ENCODE measurements around the gene OR2A12. TPM values are rescaled to one million over a fixed set of nuclear protein-coding genes. Genes with fewer than 3 reads are reported as not detected.

The OR2A12 gene
- polyA plus RNA-seq, 1 donor from 2014 or later = not detected

DNA sequence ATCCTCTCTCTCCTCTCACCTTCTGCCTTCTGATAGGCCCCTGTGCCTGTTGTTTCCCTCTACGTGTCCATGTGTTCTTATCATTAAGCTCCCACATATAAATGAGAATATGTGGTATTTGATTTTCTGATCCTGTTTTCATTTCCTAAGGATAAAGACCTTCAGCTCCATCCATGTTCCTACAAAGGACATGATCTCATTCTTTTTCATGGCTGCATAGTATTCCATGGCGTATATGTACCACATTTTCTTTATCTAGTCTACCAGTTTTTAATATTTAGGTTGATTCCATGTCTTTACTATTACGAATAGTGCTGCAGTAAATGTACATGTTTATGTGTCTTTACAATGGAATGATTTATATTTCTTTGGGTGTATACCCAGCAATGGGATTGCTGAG, 4.6 kb downstream of the OR2A12 start:
- no peak overlapping the region for H3K4me2 ChIP-seq (ENCODE audit: low read length)
- no peak overlapping the region for H3K4me3 ChIP-seq (ENCODE audit: low read length)
- H4K20me1 ChIP-seq (ENCODE audit: insufficient read depth) = no peaks in the 10 kb centered on the region
- H2AFZ ChIP-seq (ENCODE audit: low read depth, low read length) = no peak overlapping the region
- H3K79me2 ChIP-seq (replicated peaks; ENCODE audit: insufficient read depth, low read length) = no peaks in the 10 kb centered on the region
- TF ChIP-seq SMC3 (conservative IDR thresholded peaks at IDR 0.05; ENCODE audit: poor library complexity) = no peak
- no peak for TF ChIP-seq POLR2AphosphoS5 (IDR thresholded peaks at IDR 0.05)
- TF ChIP-seq EP300 (conservative IDR thresholded peaks at IDR 0.05; ENCODE audit: poor library complexity, severe bottlenecking) = no peak
- TF ChIP-seq, protein P1, sequence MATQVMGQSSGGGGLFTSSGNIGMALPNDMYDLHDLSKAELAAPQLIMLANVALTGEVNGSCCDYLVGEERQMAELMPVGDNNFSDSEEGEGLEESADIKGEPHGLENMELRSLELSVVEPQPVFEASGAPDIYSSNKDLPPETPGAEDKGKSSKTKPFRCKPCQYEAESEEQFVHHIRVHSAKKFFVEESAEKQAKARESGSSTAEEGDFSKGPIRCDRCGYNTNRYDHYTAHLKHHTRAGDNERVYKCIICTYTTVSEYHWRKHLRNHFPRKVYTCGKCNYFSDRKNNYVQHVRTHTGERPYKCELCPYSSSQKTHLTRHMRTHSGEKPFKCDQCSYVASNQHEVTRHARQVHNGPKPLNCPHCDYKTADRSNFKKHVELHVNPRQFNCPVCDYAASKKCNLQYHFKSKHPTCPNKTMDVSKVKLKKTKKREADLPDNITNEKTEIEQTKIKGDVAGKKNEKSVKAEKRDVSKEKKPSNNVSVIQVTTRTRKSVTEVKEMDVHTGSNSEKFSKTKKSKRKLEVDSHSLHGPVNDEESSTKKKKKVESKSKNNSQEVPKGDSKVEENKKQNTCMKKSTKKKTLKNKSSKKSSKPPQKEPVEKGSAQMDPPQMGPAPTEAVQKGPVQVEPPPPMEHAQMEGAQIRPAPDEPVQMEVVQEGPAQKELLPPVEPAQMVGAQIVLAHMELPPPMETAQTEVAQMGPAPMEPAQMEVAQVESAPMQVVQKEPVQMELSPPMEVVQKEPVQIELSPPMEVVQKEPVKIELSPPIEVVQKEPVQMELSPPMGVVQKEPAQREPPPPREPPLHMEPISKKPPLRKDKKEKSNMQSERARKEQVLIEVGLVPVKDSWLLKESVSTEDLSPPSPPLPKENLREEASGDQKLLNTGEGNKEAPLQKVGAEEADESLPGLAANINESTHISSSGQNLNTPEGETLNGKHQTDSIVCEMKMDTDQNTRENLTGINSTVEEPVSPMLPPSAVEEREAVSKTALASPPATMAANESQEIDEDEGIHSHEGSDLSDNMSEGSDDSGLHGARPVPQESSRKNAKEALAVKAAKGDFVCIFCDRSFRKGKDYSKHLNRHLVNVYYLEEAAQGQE (IDR thresholded peaks at IDR 0.05; ENCODE audit: borderline replicate concordance) = no peak
- TF ChIP-seq EZH2 (IDR thresholded peaks at IDR 0.05; ENCODE audit: borderline replicate concordance, insufficient read depth, low read length, poor library complexity, severe bottlenecking) = no peak
- TF ChIP-seq TAF1 (IDR thresholded peaks at IDR 0.05; ENCODE audit: low read depth) = no peak
- TF ChIP-seq MXI1 (conservative IDR thresholded peaks at IDR 0.05; ENCODE audit: poor library complexity, severe bottlenecking) = no peak
- no peak for TF ChIP-seq RAD21 (conservative IDR thresholded peaks at IDR 0.05)
- TF ChIP-seq, protein P2, sequence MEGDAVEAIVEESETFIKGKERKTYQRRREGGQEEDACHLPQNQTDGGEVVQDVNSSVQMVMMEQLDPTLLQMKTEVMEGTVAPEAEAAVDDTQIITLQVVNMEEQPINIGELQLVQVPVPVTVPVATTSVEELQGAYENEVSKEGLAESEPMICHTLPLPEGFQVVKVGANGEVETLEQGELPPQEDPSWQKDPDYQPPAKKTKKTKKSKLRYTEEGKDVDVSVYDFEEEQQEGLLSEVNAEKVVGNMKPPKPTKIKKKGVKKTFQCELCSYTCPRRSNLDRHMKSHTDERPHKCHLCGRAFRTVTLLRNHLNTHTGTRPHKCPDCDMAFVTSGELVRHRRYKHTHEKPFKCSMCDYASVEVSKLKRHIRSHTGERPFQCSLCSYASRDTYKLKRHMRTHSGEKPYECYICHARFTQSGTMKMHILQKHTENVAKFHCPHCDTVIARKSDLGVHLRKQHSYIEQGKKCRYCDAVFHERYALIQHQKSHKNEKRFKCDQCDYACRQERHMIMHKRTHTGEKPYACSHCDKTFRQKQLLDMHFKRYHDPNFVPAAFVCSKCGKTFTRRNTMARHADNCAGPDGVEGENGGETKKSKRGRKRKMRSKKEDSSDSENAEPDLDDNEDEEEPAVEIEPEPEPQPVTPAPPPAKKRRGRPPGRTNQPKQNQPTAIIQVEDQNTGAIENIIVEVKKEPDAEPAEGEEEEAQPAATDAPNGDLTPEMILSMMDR (IDR thresholded peaks at IDR 0.05; ENCODE audit: poor library complexity, severe bottlenecking) = no peak
- H3K36me3 ChIP-seq (ENCODE audit: insufficient read depth, low read length) = no peaks in the 10 kb centered on the region
- H3K27ac ChIP-seq (ENCODE audit: low read length) = no peak overlapping the region
- H3K27me3 ChIP-seq (ENCODE audit: insufficient read depth, low read depth, low read length) = no peaks in the 10 kb centered on the region
- no peaks in the 10 kb centered on the region for H3K9me3 ChIP-seq (ENCODE audit: low read length)
- no peak overlapping the region for H3K9ac ChIP-seq (ENCODE audit: low read length)
- no peaks in the 10 kb centered on the region for H3K9me2 ChIP-seq (ENCODE audit: insufficient read depth, low read length)
- no peaks in the 10 kb centered on the region for H3F3A ChIP-seq (ENCODE audit: insufficient read depth, low read length, poor library complexity, severe bottlenecking)

DNA sequence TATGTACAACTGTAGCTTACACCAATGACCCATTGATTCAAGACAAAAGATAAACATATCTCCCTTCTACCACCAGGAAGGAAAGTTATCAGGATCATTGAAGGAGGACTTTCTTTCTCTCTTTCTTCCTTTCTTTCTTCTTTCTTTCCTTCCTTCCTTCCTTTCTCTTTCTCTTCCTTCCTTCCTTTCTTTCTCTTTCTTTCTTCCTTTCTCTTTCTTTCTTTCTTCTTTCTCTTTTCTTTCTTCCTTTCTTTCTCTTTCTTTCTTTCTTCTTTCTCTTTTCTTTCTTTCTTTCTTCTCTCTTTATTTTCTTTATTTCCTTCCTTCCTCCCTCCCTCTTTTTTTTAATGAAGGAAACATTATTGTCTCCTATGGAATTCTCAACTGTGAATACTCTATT, 12.7 kb downstream of the OR2A12 start:
- Histone ChIP-seq H3K36me3 (ENCODE audit: insufficient read depth, low read length) (no peaks in the 10 kb centered on the region), H2AFZ (ENCODE audit: low read depth, low read length) (no peak overlapping the region), H3K4me3 (ENCODE audit: low read length) (no peak overlapping the region), H3K9me3 (ENCODE audit: low read length) (no peaks in the 10 kb centered on the region), H4K20me1 (ENCODE audit: insufficient read depth) (no peaks in the 10 kb centered on the region), H3K9ac (ENCODE audit: low read length) (no peak overlapping the region), H3K9me2 (ENCODE audit: insufficient read depth, low read length) (no peaks in the 10 kb centered on the region), H3K27me3 (ENCODE audit: insufficient read depth, low read depth, low read length) (no peaks in the 10 kb centered on the region), H3K4me2 (ENCODE audit: low read length) (no peak overlapping the region), H3K79me2 (replicated peaks; ENCODE audit: insufficient read depth, low read length) (no peaks in the 10 kb centered on the region), H3K27ac (ENCODE audit: low read length) (no peak overlapping the region), H3F3A (ENCODE audit: insufficient read depth, low read length, poor library complexity, severe bottlenecking) (no peaks in the 10 kb centered on the region)
- TF ChIP-seq SMC3 (conservative IDR thresholded peaks at IDR 0.05; ENCODE audit: poor library complexity) = no peak
- no peak for TF ChIP-seq EP300 (conservative IDR thresholded peaks at IDR 0.05; ENCODE audit: poor library complexity, severe bottlenecking)
- TF ChIP-seq, protein P2 (IDR thresholded peaks at IDR 0.05; ENCODE audit: poor library complexity, severe bottlenecking) = no peak
- no peak for TF ChIP-seq MXI1 (conservative IDR thresholded peaks at IDR 0.05; ENCODE audit: poor library complexity, severe bottlenecking)
- TF ChIP-seq RAD21 (conservative IDR thresholded peaks at IDR 0.05) = no peak
- no peak for TF ChIP-seq POLR2AphosphoS5 (IDR thresholded peaks at IDR 0.05)
- no peak for TF ChIP-seq TAF1 (IDR thresholded peaks at IDR 0.05; ENCODE audit: low read depth)
